Neural cell (in vitro differentiated cells): ENCODE data around the gene ITIH4. TPM values are rescaled to one million over a fixed set of nuclear protein-coding genes. Genes with fewer than 3 reads are reported as not detected.

Source experiments
- H2AFZ ChIP-seq: fragments of 200-600, 300-800 bp; sonication (generic), shearing (Covaris generic); 2 replicates; pipeline ENCODE4 v1.6.0; 2014; ENCODE audit warnings: low read depth, mild to moderate bottlenecking, antibody characterized with exemption, low read length, moderate library complexity
- H3F3A ChIP-seq: fragments of 200-600 bp; shearing (Covaris generic); 2 replicates; pipeline ENCODE4 v1.6.1; 2016; ENCODE audit warnings: mild to moderate bottlenecking, moderate library complexity, mixed read lengths, antibody characterized with exemption, low read length; ENCODE audit not compliant: insufficient read depth, poor library complexity, severe bottlenecking
- H3K27ac ChIP-seq: fragments of 200-600, 300-800 bp; sonication (generic), shearing (Covaris generic); 2 replicates; pipeline ENCODE4 v1.5.1; 2014; ENCODE audit warnings: mild to moderate bottlenecking, low read length, moderate library complexity
- H3K27me3 ChIP-seq: fragments of 300-800, 200-600 bp; sonication (generic), shearing (Covaris generic); 2 replicates; pipeline ENCODE4 v1.6.0; 2014; ENCODE audit warnings: mild to moderate bottlenecking, low read depth, low read length, moderate library complexity; ENCODE audit not compliant: insufficient read depth
- H3K36me3 ChIP-seq: fragments of 300-800, 200-600 bp; sonication (generic), shearing (Covaris generic); 2 replicates; pipeline ENCODE4 v1.5.1; 2014; ENCODE audit warnings: mild to moderate bottlenecking, antibody characterized with exemption, low read length, moderate library complexity; ENCODE audit not compliant: insufficient read depth
- H3K4me2 ChIP-seq: fragments of 300-800, 200-600 bp; sonication (generic), shearing (Covaris generic); 2 replicates; pipeline ENCODE4 v1.6.0; 2014; ENCODE audit warnings: mild to moderate bottlenecking, low read length
- H3K4me3 ChIP-seq: fragments of 300-800, 200-600 bp; sonication (generic), shearing (Covaris generic); 2 replicates; pipeline ENCODE4 v1.5.1; 2014; ENCODE audit warnings: mild to moderate bottlenecking, low read length, moderate library complexity
- H3K79me2 ChIP-seq: fragments of 200-600 bp; shearing (Covaris generic); replicated peaks from 2 replicates; pipeline ENCODE4 v1.6.0; 2014; ENCODE audit warnings: mild to moderate bottlenecking, low read length, moderate library complexity; ENCODE audit not compliant: insufficient read depth
- H3K9ac ChIP-seq: fragments of 300-800, 200-600 bp; sonication (generic), shearing (Covaris generic); 2 replicates; pipeline ENCODE4 v1.6.1; 2016; ENCODE audit warnings: mild to moderate bottlenecking, low read length, mixed read lengths
- H3K9me2 ChIP-seq: fragments of 200-600 bp; shearing (Covaris generic); 2 replicates; pipeline ENCODE4 v1.6.1; 2016; ENCODE audit warnings: mild to moderate bottlenecking, low read length, mixed read lengths; ENCODE audit not compliant: insufficient read depth
- H3K9me3 ChIP-seq: fragments of 200-600, 300-800 bp; sonication (generic), shearing (Covaris generic); 2 replicates; pipeline ENCODE4 v1.6.1; 2016; ENCODE audit warnings: mild to moderate bottlenecking, mixed run types, low read length, moderate library complexity, mixed read lengths
- H4K20me1 ChIP-seq: fragments of 200-600 bp; shearing (Covaris generic); 2 replicates; pipeline ENCODE4 v1.6.1; 2016; ENCODE audit warnings: mild to moderate bottlenecking, mixed run types; ENCODE audit not compliant: insufficient read depth
- CTCF ChIP-seq: fragments of 450-650 bp; IDR thresholded peaks from 2 replicates; pipeline ENCODE4 v1.5.1; 2014; ENCODE audit warnings: antibody characterized with exemption, mild to moderate bottlenecking, moderate library complexity; ENCODE audit not compliant: poor library complexity, severe bottlenecking
- EP300 ChIP-seq: fragments of 450-650 bp; conservative IDR thresholded peaks from 2 replicates; pipeline ENCODE4 v1.6.1; 2014; ENCODE audit warnings: antibody characterized with exemption, mild to moderate bottlenecking, moderate library complexity; ENCODE audit not compliant: poor library complexity, severe bottlenecking
- EZH2 ChIP-seq: fragments of 200-600, 300-800 bp; shearing (Covaris generic), sonication (generic); IDR thresholded peaks from 2 replicates; pipeline ENCODE4 v1.6.1; 2014; ENCODE audit warnings: antibody characterized with exemption, low read length, borderline replicate concordance, mild to moderate bottlenecking; ENCODE audit not compliant: insufficient read depth, poor library complexity, severe bottlenecking
- MXI1 ChIP-seq: fragments of 450-650 bp; conservative IDR thresholded peaks from 2 replicates; pipeline ENCODE4 v1.6.1; 2014; ENCODE audit warnings: antibody characterized with exemption, mild to moderate bottlenecking; ENCODE audit not compliant: poor library complexity, severe bottlenecking
- POLR2AphosphoS5 ChIP-seq: IDR thresholded peaks from 2 replicates; pipeline ENCODE4 v1.6.1; 2012
- RAD21 ChIP-seq: fragments of 450-650 bp; conservative IDR thresholded peaks from 2 replicates; pipeline ENCODE4 v1.6.1; 2014; ENCODE audit warnings: antibody characterized with exemption, mild to moderate bottlenecking, moderate library complexity
- REST ChIP-seq: IDR thresholded peaks from 2 replicates; pipeline ENCODE4 v1.6.1; 2012; ENCODE audit warnings: borderline replicate concordance
- SMC3 ChIP-seq: fragments of 450-650 bp; conservative IDR thresholded peaks from 2 replicates; pipeline ENCODE4 v1.6.1; 2014; ENCODE audit warnings: antibody characterized with exemption, mild to moderate bottlenecking, moderate library complexity; ENCODE audit not compliant: poor library complexity
- TAF1 ChIP-seq: IDR thresholded peaks from 2 replicates; pipeline ENCODE4 v1.6.1; 2012; ENCODE audit warnings: low read depth
- polyA plus RNA-seq: library from polyadenylated mRNA; depleted of rRNA; stranded (reverse); fragments of >200 nt; gene quantifications from 2 replicates; pipeline ENCODE4 v1.2.3, GENCODE V29; 2014

The ITIH4 gene
- polyA plus RNA-seq, 1 donor from 2014 or later = 16.3 TPM

DNA sequence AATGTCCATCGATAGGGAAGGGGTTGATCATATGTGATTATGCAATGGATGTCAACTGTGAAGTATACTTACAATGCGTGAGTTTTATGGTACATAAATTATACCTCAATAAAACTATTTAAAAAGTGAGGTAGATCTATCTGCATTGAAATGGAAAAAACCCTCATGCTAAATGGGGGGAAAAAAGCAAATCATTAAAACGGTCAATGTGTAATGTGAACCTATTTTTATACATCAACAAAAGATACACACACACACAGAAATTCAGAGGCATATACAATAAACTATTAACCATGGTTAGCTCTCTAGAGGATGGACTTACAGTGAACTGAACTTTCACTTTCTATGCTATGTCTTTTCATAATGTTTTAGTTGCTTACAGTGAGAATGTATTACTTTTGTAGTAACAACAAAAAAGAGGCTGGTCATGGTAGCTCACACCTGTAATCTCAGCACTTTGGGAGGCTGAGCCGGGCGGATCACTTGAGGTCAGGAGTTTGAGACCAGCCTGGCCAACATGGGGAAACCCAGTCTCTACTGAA, 43.8 kb upstream of the ITIH4 start:
- Histone ChIP-seq H3F3A (no peaks in the 10 kb centered on the region), H3K27ac (no peak overlapping the region), H3K79me2 (no peaks in the 10 kb centered on the region), H3K36me3 (no peaks in the 10 kb centered on the region), H3K4me2 (no peak overlapping the region), H4K20me1 (no peaks in the 10 kb centered on the region), H3K4me3 (no peak overlapping the region), H3K9ac (no peak overlapping the region), H2AFZ (no peak overlapping the region), H3K27me3 (no peaks in the 10 kb centered on the region), H3K9me3 (no peaks in the 10 kb centered on the region), H3K9me2 (no peaks in the 10 kb centered on the region)
- TF ChIP-seq MXI1 (no peak), EZH2 (no peak)

- Histone ChIP-seq H3K9ac (no peak overlapping the region), H4K20me1 (no peaks in the 10 kb centered on the region), H3K27ac (no peak overlapping the region), H3K4me3 (no peak overlapping the region), H3K27me3 (no peaks in the 10 kb centered on the region), H3K79me2 (no peaks in the 10 kb centered on the region), H3K9me2 (no peaks in the 10 kb centered on the region), H2AFZ (no peak overlapping the region), H3F3A (no peaks in the 10 kb centered on the region), H3K9me3 (no peaks in the 10 kb centered on the region), H3K36me3 (no peaks in the 10 kb centered on the region), H3K4me2 (no peak overlapping the region)
- TF ChIP-seq SMC3 = no peak
- no peak for TF ChIP-seq MXI1
- no peak for TF ChIP-seq POLR2AphosphoS5
- no peak for TF ChIP-seq REST
- no peak for TF ChIP-seq CTCF
- no peak for TF ChIP-seq RAD21
These were observed 43.1 kb upstream of the ITIH4 start for GRCh38 chr3:52873433-52874159.

DNA sequence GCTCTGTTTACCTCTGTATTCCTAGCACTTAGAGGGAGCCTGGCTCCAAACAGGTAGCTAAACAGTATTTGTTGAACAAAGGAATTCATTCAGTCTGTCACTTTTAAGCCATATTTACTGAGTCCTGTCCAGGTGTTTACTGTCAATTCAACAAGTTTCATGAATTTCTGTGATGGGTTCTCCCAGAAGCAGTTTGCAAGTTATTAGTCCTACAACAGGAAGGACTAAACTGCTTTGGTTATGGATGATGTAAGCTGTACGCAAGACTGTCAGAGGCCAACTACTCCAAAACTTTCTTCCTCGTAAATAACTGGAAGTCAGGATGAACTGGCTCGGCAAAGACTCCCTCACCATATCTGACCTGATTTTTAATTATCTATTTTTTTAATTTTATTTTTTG, 41.8 kb upstream of the ITIH4 start:
- TF ChIP-seq POLR2AphosphoS5 = no peak
- no peak for TF ChIP-seq CTCF
- TF ChIP-seq SMC3 = no peak
- no peak for TF ChIP-seq REST
- TF ChIP-seq EZH2 = no peak
- TF ChIP-seq EP300 = no peak
- TF ChIP-seq TAF1 = no peak
- TF ChIP-seq MXI1 = no peak
- H3F3A ChIP-seq = no peaks in the 10 kb centered on the region

More for the DNA sequence above, 41.8 kb upstream of the ITIH4 start:
- no peak overlapping the region for H3K4me2 ChIP-seq
- no peaks in the 10 kb centered on the region for H3K79me2 ChIP-seq
- H3K9me3 ChIP-seq = no peaks in the 10 kb centered on the region
- H3K36me3 ChIP-seq = no peaks in the 10 kb centered on the region
- no peak overlapping the region for H2AFZ ChIP-seq
- H3K27ac ChIP-seq = no peak overlapping the region
- no peaks in the 10 kb centered on the region for H3K27me3 ChIP-seq
- H3K4me3 ChIP-seq = no peak overlapping the region
- H3K9me2 ChIP-seq = no peaks in the 10 kb centered on the region
- no peaks in the 10 kb centered on the region for H4K20me1 ChIP-seq
- H3K9ac ChIP-seq = no peak overlapping the region
